HL-60 (cell line): ENCODE measurements around the gene ZBTB7B.

Source experiments
- DNase-seq, 2 experiments: peaks; one replicate each; pipeline ENCODE4 v3.0.0-alpha.2; 2010 to 2020; ENCODE audit warnings: low read depth in 1 of 2, low spot score in 1 of 2
- H3K27ac ChIP-seq: fragments of 250-450 bp; sonication (Bioruptor Pico); replicated peaks from 2 replicates; pipeline ENCODE4 v1.5.1; 2020; ENCODE audit warnings: mild to moderate bottlenecking, moderate library complexity
- H3K27me3 ChIP-seq: fragments of 250-450 bp; sonication (Bioruptor Pico); 2 replicates; pipeline ENCODE4 v1.5.1; 2021; ENCODE audit warnings: mild to moderate bottlenecking, moderate library complexity; ENCODE audit not compliant: insufficient read depth, poor library complexity, severe bottlenecking
- H3K4me3 ChIP-seq: replicated peaks from 2 replicates; pipeline ENCODE4 v1.5.1; 2011; ENCODE audit warnings: mild to moderate bottlenecking, control low read depth, low read length; ENCODE audit not compliant: insufficient read depth
- GABPA ChIP-seq: IDR thresholded peaks from 2 replicates; pipeline ENCODE4 v1.6.1; 2012; ENCODE audit warnings: low read depth
- POLR2AphosphoS5 ChIP-seq: IDR thresholded peaks from 2 replicates; pipeline ENCODE4 v1.6.1; 2012; ENCODE audit warnings: low read depth
- SPI1 ChIP-seq: IDR thresholded peaks from 2 replicates; pipeline ENCODE4 v1.6.1; 2012; ENCODE audit warnings: low read depth, mild to moderate bottlenecking, borderline replicate concordance
- TF ChIP-seq, protein P1 (sequence below): IDR thresholded peaks from one replicate; pipeline ENCODE4 v1.5.1; 2011; ENCODE audit warnings: low read length, control low read depth, inconsistent platforms; ENCODE audit not compliant: insufficient read depth
- TF ChIP-seq, protein P2 (sequence below): IDR thresholded peaks from 2 replicates; pipeline ENCODE4 v1.6.1; 2012; ENCODE audit warnings: low read depth; ENCODE audit not compliant: insufficient replicate concordance

The ZBTB7B gene

DNA sequence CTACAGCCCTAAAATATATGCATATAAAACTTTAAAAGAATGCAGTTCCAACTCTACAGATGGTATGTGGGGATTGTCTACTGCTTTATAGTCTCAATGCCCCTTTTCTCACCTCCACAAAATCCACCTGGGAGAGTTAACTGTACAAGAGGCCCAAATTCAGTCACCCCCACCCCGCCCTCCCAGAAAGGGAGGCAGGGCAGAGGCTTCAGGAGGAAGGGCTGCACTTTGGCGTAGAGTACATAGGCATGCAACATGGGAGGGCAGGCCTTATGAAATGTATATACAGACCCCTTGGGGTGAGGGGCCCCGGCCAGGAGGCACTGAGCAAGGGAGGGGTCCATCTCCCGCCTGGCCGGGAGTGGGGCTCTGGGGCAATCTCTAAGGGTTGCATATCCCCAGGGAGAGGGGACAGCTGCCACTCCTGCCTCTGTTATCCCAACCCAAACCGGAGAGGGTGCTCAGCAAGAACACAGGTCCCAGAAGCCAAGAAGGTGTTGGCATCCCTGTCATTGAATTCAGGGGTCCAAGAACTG is 39.7 kb upstream of the ZBTB7B start:
- TF ChIP-seq, protein P1, sequence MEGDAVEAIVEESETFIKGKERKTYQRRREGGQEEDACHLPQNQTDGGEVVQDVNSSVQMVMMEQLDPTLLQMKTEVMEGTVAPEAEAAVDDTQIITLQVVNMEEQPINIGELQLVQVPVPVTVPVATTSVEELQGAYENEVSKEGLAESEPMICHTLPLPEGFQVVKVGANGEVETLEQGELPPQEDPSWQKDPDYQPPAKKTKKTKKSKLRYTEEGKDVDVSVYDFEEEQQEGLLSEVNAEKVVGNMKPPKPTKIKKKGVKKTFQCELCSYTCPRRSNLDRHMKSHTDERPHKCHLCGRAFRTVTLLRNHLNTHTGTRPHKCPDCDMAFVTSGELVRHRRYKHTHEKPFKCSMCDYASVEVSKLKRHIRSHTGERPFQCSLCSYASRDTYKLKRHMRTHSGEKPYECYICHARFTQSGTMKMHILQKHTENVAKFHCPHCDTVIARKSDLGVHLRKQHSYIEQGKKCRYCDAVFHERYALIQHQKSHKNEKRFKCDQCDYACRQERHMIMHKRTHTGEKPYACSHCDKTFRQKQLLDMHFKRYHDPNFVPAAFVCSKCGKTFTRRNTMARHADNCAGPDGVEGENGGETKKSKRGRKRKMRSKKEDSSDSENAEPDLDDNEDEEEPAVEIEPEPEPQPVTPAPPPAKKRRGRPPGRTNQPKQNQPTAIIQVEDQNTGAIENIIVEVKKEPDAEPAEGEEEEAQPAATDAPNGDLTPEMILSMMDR, result no peak
- TF ChIP-seq, protein P2, sequence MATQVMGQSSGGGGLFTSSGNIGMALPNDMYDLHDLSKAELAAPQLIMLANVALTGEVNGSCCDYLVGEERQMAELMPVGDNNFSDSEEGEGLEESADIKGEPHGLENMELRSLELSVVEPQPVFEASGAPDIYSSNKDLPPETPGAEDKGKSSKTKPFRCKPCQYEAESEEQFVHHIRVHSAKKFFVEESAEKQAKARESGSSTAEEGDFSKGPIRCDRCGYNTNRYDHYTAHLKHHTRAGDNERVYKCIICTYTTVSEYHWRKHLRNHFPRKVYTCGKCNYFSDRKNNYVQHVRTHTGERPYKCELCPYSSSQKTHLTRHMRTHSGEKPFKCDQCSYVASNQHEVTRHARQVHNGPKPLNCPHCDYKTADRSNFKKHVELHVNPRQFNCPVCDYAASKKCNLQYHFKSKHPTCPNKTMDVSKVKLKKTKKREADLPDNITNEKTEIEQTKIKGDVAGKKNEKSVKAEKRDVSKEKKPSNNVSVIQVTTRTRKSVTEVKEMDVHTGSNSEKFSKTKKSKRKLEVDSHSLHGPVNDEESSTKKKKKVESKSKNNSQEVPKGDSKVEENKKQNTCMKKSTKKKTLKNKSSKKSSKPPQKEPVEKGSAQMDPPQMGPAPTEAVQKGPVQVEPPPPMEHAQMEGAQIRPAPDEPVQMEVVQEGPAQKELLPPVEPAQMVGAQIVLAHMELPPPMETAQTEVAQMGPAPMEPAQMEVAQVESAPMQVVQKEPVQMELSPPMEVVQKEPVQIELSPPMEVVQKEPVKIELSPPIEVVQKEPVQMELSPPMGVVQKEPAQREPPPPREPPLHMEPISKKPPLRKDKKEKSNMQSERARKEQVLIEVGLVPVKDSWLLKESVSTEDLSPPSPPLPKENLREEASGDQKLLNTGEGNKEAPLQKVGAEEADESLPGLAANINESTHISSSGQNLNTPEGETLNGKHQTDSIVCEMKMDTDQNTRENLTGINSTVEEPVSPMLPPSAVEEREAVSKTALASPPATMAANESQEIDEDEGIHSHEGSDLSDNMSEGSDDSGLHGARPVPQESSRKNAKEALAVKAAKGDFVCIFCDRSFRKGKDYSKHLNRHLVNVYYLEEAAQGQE, result no peak
- TF ChIP-seq GABPA (no peak), POLR2AphosphoS5 (no peak), SPI1 (no peak)
- Histone ChIP-seq H3K4me3 (peak overlapping the region; percentile 79; the same call in 1 of the 2 replicates), H3K27me3 (no peaks in the 10 kb centered on the region), H3K27ac (peak overlapping the region; percentile 97)
- DNase-seq, result no peak

DNA sequence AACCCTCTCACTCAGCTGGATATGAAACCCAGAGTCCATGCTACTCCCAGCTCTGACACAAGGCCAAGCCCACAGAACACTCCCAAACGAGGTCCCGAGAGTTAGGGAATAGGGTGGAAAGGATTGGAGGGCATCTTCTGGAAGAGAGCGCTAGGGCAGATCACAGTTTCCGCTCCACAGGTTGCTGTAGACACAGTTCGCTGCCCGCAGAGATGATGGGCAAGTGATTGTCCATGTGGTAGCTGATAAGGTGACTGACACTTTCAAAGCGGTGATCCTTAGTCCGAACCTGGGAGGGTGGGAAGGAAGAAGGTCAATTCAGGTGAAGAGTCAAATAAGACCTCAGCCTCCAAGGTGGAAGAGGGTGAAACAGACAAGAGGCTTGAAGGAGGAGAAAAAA is 39.0 kb upstream of the ZBTB7B start:
- Histone ChIP-seq H3K4me3 (no peak overlapping the region), H3K27me3 (no peaks in the 10 kb centered on the region), H3K27ac (no peak overlapping the region)
- DNase-seq, result no peak
- TF ChIP-seq SPI1 (no peak), POLR2AphosphoS5 (no peak), GABPA (no peak)
- TF ChIP-seq, protein P2, result no peak
- TF ChIP-seq, protein P1, result no peak

DNA sequence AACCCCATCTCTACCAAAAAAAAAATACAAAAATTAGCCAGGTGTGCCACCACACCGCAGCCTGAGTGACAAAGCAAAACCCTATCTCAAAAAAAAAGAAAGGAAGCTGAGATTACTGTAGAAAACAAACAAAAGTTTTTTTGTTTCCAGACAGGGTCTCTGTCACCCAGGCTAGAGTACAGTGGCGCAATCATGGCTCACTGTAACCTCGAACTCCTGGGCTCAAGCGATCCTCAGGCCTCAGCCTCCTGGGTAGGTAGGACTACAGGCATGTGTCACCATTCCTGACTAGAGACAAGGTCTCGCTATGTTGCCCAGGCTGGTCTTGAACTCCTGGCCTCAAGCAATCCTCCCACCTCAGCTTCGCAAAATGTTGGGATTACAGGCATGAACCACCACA is 38.2 kb upstream of the ZBTB7B start:
- no peak overlapping the region for H3K4me3 ChIP-seq
- H3K27me3 ChIP-seq, result no peaks in the 10 kb centered on the region
- no peak for TF ChIP-seq SPI1
- no peak for TF ChIP-seq GABPA
- TF ChIP-seq, protein P1, result no peak
- DNase-seq, result no peak
- no peak overlapping the region for H3K27ac ChIP-seq

DNA sequence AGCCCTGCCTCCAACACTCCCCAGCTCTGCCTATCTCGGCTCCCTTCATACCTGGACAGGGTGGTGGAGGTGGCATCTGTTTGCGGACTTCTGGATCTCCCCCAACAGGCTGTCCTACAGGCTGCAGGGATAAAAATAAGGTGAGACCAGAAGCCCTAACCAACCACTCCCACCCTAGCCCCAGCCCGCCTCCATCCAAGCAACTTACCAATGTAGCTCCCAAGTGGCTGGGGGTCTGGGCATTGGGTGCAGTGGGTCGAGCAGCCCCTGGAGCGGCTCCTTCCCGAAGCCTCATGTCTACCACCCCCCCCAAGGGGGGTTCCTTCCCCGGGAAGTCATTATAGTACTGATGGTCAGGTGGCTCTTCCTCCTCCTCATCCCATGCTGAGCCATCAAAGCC is 36.5 kb upstream of the ZBTB7B start:
- DNase-seq, result no peak
- TF ChIP-seq, protein P1, result no peak
- TF ChIP-seq GABPA (no peak), POLR2AphosphoS5 (no peak), SPI1 (no peak)
- TF ChIP-seq, protein P2, result no peak
- Histone ChIP-seq H3K27ac (no peak overlapping the region), H3K27me3 (no peaks in the 10 kb centered on the region), H3K4me3 (no peak overlapping the region)
